Inflammatory macrophage treated with lipopolysaccharide for 1 hour (primary cell): ENCODE measurements around the gene EPOP.
"Not testable (repeated sequence)": the region's sequence is repeated elsewhere in the genome, so short reads cannot be mapped to it uniquely, and the experiment has no call there.

ENCODE experiments used
- DNase-seq, 2 donors: peaks; one replicate each; pipeline ENCODE4 v3.0.0-alpha.2; 2020 to 2022

Gene EPOP

GRCh38 chr17:38636054-38636453, 38.7 kb downstream of the EPOP start:
- DNase-seq: no peak

- no peak for DNase-seq
These were observed 42.4 kb downstream of the EPOP start for GRCh38 chr17:38632334-38632733.

GRCh38 chr17:38628441-38628840, 46.3 kb downstream of the EPOP start:
- DNase-seq: no peak

GRCh38 chr17:38627957-38628356, 46.8 kb downstream of the EPOP start:
- DNase-seq: no peak

GRCh38 chr17:38626606-38627226, 48.0 kb downstream of the EPOP start:
- DNase-seq: not testable (repeated sequence)

GRCh38 chr17:38625482-38625881, 49.3 kb downstream of the EPOP start:
- no peak for DNase-seq

- not testable (repeated sequence) for DNase-seq
These were observed 49.9 kb downstream of the EPOP start for GRCh38 chr17:38624782-38625355.
